ENCODE results near the gene EFCAB8.

Gene EFCAB8

DNA sequence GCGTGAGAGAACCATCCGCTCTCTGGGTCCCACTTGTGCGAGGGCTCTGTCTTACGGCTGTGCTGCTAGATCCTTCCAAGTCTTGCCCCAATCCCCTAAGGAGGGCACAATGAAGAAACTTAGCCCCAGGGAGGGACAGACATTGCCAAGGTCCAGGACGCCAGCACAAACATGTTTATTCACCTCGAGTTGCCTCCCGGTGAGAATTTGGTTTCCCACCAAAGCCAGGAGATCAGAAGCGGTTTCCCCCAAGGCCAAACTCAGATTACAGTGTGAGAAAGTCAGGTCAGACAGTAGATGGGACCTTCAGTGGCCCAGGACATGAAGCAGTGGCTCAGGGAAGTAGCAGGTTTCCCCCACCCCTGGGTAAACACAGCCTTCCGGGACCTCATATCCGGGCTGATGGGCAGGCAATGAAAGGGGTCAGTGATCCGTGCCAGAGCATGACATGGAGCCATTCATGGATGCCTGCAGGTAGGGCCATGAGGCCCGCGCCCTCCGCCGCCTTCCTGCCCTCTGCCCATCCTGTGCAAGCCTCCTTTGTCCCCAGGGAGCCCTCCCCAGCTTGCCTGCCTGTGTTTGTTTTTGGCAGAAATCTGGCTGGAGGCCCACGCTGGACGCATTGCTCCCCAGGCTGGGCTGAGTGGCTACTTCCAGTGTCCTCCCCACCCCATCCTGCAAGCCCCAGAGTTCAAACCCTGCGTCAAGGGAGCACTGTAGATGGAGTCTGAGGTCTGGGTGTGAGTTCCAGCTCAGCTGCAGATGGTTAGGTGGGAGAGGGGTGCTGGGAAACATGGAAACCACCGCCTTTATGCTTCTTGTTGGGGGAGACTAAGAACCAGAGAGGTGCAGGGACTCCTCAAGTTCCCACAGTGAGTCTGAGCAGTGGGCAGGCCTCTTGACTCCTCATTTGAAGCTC lies 150.8 kb downstream of the EFCAB8 start:
- TF ChIP-seq ZC3H10 (CRISPR knock-in tag; IDR thresholded peaks at IDR 0.05) (no peak), TOX (CRISPR knock-in tag; IDR thresholded peaks at IDR 0.05; ENCODE audit: borderline replicate concordance) (no peak), CSDC2 (CRISPR knock-in tag; IDR thresholded peaks at IDR 0.05) (no peak), BACH2 (CRISPR knock-in tag; IDR thresholded peaks at IDR 0.05; ENCODE audit: borderline replicate concordance) (no peak), ARNTL (CRISPR knock-in tag; IDR thresholded peaks at IDR 0.05; ENCODE audit: borderline replicate concordance, low read depth) (no peak), ZFP3 (CRISPR knock-in tag; IDR thresholded peaks at IDR 0.05) (no peak), ISL1 (CRISPR knock-in tag; IDR thresholded peaks at IDR 0.05) (no peak), OSR1 (CRISPR knock-in tag; IDR thresholded peaks at IDR 0.05) (no peak), ZNF70 (CRISPR knock-in tag; IDR thresholded peaks at IDR 0.05) (no peak), RARB (CRISPR knock-in tag; IDR thresholded peaks at IDR 0.05) (no peak), SNAI2 (CRISPR knock-in tag; IDR thresholded peaks at IDR 0.05) (no peak)
- TF ChIP-seq, protein P1, sequence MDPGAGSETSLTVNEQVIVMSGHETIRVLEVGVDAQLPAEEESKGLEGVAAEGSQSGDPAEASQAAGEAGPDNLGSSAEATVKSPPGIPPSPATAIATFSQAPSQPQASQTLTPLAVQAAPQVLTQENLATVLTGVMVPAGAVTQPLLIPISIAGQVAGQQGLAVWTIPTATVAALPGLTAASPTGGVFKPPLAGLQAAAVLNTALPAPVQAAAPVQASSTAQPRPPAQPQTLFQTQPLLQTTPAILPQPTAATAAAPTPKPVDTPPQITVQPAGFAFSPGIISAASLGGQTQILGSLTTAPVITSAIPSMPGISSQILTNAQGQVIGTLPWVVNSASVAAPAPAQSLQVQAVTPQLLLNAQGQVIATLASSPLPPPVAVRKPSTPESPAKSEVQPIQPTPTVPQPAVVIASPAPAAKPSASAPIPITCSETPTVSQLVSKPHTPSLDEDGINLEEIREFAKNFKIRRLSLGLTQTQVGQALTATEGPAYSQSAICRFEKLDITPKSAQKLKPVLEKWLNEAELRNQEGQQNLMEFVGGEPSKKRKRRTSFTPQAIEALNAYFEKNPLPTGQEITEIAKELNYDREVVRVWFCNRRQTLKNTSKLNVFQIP (CRISPR knock-in tag; IDR thresholded peaks at IDR 0.05; ENCODE audit: borderline replicate concordance, low read depth), result no peak
- TF ChIP-seq, protein P2, sequence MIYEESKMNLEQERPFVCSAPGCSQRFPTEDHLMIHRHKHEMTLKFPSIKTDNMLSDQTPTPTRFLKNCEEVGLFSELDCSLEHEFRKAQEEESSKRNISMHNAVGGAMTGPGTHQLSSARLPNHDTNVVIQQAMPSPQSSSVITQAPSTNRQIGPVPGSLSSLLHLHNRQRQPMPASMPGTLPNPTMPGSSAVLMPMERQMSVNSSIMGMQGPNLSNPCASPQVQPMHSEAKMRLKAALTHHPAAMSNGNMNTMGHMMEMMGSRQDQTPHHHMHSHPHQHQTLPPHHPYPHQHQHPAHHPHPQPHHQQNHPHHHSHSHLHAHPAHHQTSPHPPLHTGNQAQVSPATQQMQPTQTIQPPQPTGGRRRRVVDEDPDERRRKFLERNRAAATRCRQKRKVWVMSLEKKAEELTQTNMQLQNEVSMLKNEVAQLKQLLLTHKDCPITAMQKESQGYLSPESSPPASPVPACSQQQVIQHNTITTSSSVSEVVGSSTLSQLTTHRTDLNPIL (CRISPR knock-in tag; IDR thresholded peaks at IDR 0.05; ENCODE audit: low read depth), result no peak
- TF ChIP-seq, protein P3, sequence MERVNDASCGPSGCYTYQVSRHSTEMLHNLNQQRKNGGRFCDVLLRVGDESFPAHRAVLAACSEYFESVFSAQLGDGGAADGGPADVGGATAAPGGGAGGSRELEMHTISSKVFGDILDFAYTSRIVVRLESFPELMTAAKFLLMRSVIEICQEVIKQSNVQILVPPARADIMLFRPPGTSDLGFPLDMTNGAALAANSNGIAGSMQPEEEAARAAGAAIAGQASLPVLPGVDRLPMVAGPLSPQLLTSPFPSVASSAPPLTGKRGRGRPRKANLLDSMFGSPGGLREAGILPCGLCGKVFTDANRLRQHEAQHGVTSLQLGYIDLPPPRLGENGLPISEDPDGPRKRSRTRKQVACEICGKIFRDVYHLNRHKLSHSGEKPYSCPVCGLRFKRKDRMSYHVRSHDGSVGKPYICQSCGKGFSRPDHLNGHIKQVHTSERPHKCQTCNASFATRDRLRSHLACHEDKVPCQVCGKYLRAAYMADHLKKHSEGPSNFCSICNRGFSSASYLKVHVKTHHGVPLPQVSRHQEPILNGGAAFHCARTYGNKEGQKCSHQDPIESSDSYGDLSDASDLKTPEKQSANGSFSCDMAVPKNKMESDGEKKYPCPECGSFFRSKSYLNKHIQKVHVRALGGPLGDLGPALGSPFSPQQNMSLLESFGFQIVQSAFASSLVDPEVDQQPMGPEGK (CRISPR knock-in tag; IDR thresholded peaks at IDR 0.05; ENCODE audit: borderline replicate concordance), result no peak
- TF ChIP-seq, protein P4, sequence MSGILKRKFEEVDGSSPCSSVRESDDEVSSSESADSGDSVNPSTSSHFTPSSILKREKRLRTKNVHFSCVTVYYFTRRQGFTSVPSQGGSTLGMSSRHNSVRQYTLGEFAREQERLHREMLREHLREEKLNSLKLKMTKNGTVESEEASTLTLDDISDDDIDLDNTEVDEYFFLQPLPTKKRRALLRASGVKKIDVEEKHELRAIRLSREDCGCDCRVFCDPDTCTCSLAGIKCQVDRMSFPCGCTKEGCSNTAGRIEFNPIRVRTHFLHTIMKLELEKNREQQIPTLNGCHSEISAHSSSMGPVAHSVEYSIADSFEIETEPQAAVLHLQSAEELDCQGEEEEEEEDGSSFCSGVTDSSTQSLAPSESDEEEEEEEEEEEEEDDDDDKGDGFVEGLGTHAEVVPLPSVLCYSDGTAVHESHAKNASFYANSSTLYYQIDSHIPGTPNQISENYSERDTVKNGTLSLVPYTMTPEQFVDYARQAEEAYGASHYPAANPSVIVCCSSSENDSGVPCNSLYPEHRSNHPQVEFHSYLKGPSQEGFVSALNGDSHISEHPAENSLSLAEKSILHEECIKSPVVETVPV (CRISPR knock-in tag; IDR thresholded peaks at IDR 0.05), result no peak
- no peak for ATAC-seq

DNA sequence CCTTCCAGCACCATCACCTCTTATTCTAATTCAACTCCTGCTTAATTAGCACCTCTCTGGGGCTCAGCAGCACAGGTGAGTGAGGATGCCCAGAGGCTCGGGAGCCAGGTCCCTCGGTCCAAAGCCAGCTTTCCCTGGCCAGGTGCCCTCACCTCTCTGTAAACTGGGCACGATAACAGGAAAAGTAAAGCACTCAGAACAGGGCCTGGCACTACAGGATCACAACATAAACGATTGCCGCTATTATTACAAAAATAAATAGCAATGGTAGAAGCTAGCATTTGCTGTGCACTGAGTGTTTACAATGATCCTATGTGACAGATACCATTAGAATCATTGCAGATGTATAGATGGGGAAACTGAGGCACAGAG lies 151.4 kb downstream of the EFCAB8 start:
- no peak for TF ChIP-seq RARB (CRISPR knock-in tag; IDR thresholded peaks at IDR 0.05)
- TF ChIP-seq SNAI2 (CRISPR knock-in tag; IDR thresholded peaks at IDR 0.05), result no peak
- TF ChIP-seq ZNF565 (CRISPR knock-in tag; conservative IDR thresholded peaks at IDR 0.05; ENCODE audit: low read depth), result no peak
- TF ChIP-seq PPARA (CRISPR knock-in tag; IDR thresholded peaks at IDR 0.05; ENCODE audit: borderline replicate concordance), result no peak
- no peak for TF ChIP-seq GLIS3 (CRISPR knock-in tag; IDR thresholded peaks at IDR 0.05)
- TF ChIP-seq ESRRG (CRISPR knock-in tag; IDR thresholded peaks at IDR 0.05), result no peak
- no peak for TF ChIP-seq TOX (CRISPR knock-in tag; IDR thresholded peaks at IDR 0.05; ENCODE audit: borderline replicate concordance)
- no peak for TF ChIP-seq ZNF8 (CRISPR knock-in tag; IDR thresholded peaks at IDR 0.05)
- no peak for TF ChIP-seq ZC3H10 (CRISPR knock-in tag; IDR thresholded peaks at IDR 0.05)
- TF ChIP-seq, protein P3 (CRISPR knock-in tag; IDR thresholded peaks at IDR 0.05; ENCODE audit: borderline replicate concordance), result no peak
- no peak for TF ChIP-seq ZNF70 (CRISPR knock-in tag; IDR thresholded peaks at IDR 0.05)
- TF ChIP-seq BACH2 (CRISPR knock-in tag; IDR thresholded peaks at IDR 0.05; ENCODE audit: borderline replicate concordance), result no peak
- TF ChIP-seq ISL1 (CRISPR knock-in tag; IDR thresholded peaks at IDR 0.05), result no peak
- no peak for TF ChIP-seq TCF4 (CRISPR knock-in tag; IDR thresholded peaks at IDR 0.05; ENCODE audit: borderline replicate concordance)
- TF ChIP-seq, protein P4 (CRISPR knock-in tag; IDR thresholded peaks at IDR 0.05), result no peak
- no peak for TF ChIP-seq CSDC2 (CRISPR knock-in tag; IDR thresholded peaks at IDR 0.05)
- TF ChIP-seq, protein P2 (CRISPR knock-in tag; IDR thresholded peaks at IDR 0.05; ENCODE audit: low read depth), result no peak
- TF ChIP-seq, protein P1 (CRISPR knock-in tag; IDR thresholded peaks at IDR 0.05; ENCODE audit: borderline replicate concordance, low read depth), result no peak
- TF ChIP-seq ZFP30 (CRISPR knock-in tag; IDR thresholded peaks at IDR 0.05), result no peak
- no peak for TF ChIP-seq OSR1 (CRISPR knock-in tag; IDR thresholded peaks at IDR 0.05)
- no peak for ATAC-seq

All from SK-N-SH treated with all-trans-retinoic acid at 6 μM for 48 hours (cell line).